Activated T-cell treated with anti-CD3 and anti-CD28 coated beads for 48 hours (primary cell): Measurements from ENCODE around the gene ARHGEF4.

Experiments used
- DNase-seq: peaks from one replicate; pipeline ENCODE4 v3.0.0-alpha.2; 2020; ENCODE audit warnings: low read depth

ARHGEF4 gene

GRCh38 chr2:131014141-131014540 is 177.4 kb downstream of the ARHGEF4 start:
- DNase-seq, result no peak

GRCh38 chr2:131015764-131016163 is 179.1 kb downstream of the ARHGEF4 start:
- DNase-seq, result no peak

GRCh38 chr2:131016826-131017741 is 180.4 kb downstream of the ARHGEF4 start:
- DNase-seq, result no peak

- DNase-seq, result no peak
Observed at GRCh38 chr2:131022731-131023130, 186.0 kb downstream of the ARHGEF4 start.

- no peak for DNase-seq
Observed at GRCh38 chr2:131023758-131024157, 187.0 kb downstream of the ARHGEF4 start.

GRCh38 chr2:131026919-131027318 is 190.2 kb downstream of the ARHGEF4 start:
- no peak for DNase-seq

GRCh38 chr2:131027566-131028528 is 191.1 kb downstream of the ARHGEF4 start:
- DNase-seq, result no peak

GRCh38 chr2:131029812-131030211 is 193.1 kb downstream of the ARHGEF4 start:
- DNase-seq, result no peak

GRCh38 chr2:131030478-131030971 is 193.8 kb downstream of the ARHGEF4 start:
- DNase-seq, result no peak

- no peak for DNase-seq
Observed at GRCh38 chr2:131031431-131031841, 194.7 kb downstream of the ARHGEF4 start.

- no peak for DNase-seq
Observed at GRCh38 chr2:131031875-131032274, 195.2 kb downstream of the ARHGEF4 start.

GRCh38 chr2:131032393-131032836 is 195.7 kb downstream of the ARHGEF4 start:
- DNase-seq, result no peak

GRCh38 chr2:131033786-131034121 is 197.0 kb downstream of the ARHGEF4 start:
- DNase-seq, result no peak

- peak; percentile 27 for DNase-seq
Observed at GRCh38 chr2:131034122-131035051, 197.7 kb downstream of the ARHGEF4 start.

- no peak for DNase-seq
Observed at GRCh38 chr2:131035112-131035825, 198.6 kb downstream of the ARHGEF4 start.

- no peak for DNase-seq
Observed at GRCh38 chr2:131035826-131036231, 199.1 kb downstream of the ARHGEF4 start.

GRCh38 chr2:131036269-131036668 is 199.6 kb downstream of the ARHGEF4 start:
- no peak for DNase-seq

GRCh38 chr2:131036696-131037397 is 200.1 kb downstream of the ARHGEF4 start:
- no peak for DNase-seq

GRCh38 chr2:131037398-131038257 is 200.9 kb downstream of the ARHGEF4 start:
- DNase-seq, result no peak
